HEK293 (cell line): ENCODE data around the gene FADS1.

Source experiments
- CTCF ChIA-PET: fragments of 350-600 bp; formaldehyde crosslinking; extraction: SDS; loops from one replicate; lab custom pipeline; 2021; ENCODE audit warnings: antibody characterized with exemption; lab: Yijun Ruan, JAX
- POLR2A ChIA-PET: fragments of 300-600 bp; formaldehyde crosslinking; extraction: SDS; loops from one replicate; lab custom pipeline; 2020; ENCODE audit warnings: antibody characterized with exemption, inconsistent platforms; lab: Yijun Ruan, JAX
- H3K27ac ChIP-seq: fragments of 200-500 bp; sonication (Bioruptor generic); 2 replicates; pipeline ENCODE4 v1.5.1; 2014; ENCODE audit warnings: low read depth, low read length, control low read depth, inconsistent platforms; ENCODE audit errors: extremely low read depth
- H3K36me3 ChIP-seq, 2 experiments: fragments of 200-500 bp in 1 of 2; sonication (Bioruptor generic) in 1 of 2; 1 replicate in 1 of 2; 2 replicates in 1 of 2; pipeline ENCODE4 v1.5.1; 2014 to 2017; ENCODE audit warnings: inconsistent platforms in 2 of 2, low read length in 2 of 2; ENCODE audit not compliant: control insufficient read depth in 2 of 2, insufficient read depth in 1 of 2
- H3K4me1 ChIP-seq: fragments of 200-500 bp; sonication (Bioruptor generic); 2 replicates; pipeline ENCODE4 v1.5.1; 2014; ENCODE audit warnings: mild to moderate bottlenecking, low read length, inconsistent platforms; ENCODE audit not compliant: control insufficient read depth, insufficient read depth
- H3K4me3 ChIP-seq: 2 replicates; pipeline ENCODE4 v1.5.1; 2011; ENCODE audit warnings: low read depth, mild to moderate bottlenecking, control low read depth, low read length, moderate library complexity
- H3K9me3 ChIP-seq: fragments of 200-500 bp; sonication (Bioruptor generic); 2 replicates; pipeline ENCODE4 v1.5.1; 2014; ENCODE audit warnings: low read depth, low read length, inconsistent platforms; ENCODE audit not compliant: control insufficient read depth, insufficient read depth
- HOXD13 ChIP-seq: sonication (generic); formaldehyde crosslinking; IDR thresholded peaks from 2 replicates; pipeline ENCODE4 v1.8.0; 2022; ENCODE audit warnings: missing genetic modification reagents, borderline replicate concordance
- INSM2 ChIP-seq: fragments of 450-650 bp; formaldehyde crosslinking; IDR thresholded peaks from 2 replicates; pipeline ENCODE4 v1.5.1; 2016; ENCODE audit warnings: missing biosample characterization, missing genetic modification characterization
- KLF10 ChIP-seq: fragments of 450-650 bp; IDR thresholded peaks from 2 replicates; pipeline ENCODE4 v1.5.1; 2018; ENCODE audit warnings: missing biosample characterization, mild to moderate bottlenecking, missing genetic modification characterization
- MEIS1 ChIP-seq: sonication (generic); formaldehyde crosslinking; IDR thresholded peaks from 2 replicates; pipeline ENCODE4 v1.8.1; 2022; ENCODE audit warnings: missing genetic modification reagents, mild to moderate bottlenecking, borderline replicate concordance
- RBAK ChIP-seq: fragments of 450-650 bp; formaldehyde crosslinking; IDR thresholded peaks from 2 replicates; pipeline ENCODE4 v1.5.1; 2016; ENCODE audit warnings: missing biosample characterization, missing genetic modification characterization
- ZBTB8A ChIP-seq: fragments of 450-650 bp; formaldehyde crosslinking; IDR thresholded peaks from 2 replicates; pipeline ENCODE4 v1.5.1; 2016; ENCODE audit warnings: missing biosample characterization, missing genetic modification characterization
- ZNF112 ChIP-seq: fragments of 450-650 bp; formaldehyde crosslinking; IDR thresholded peaks from 2 replicates; pipeline ENCODE4 v1.5.0; 2017; ENCODE audit warnings: missing biosample characterization, missing genetic modification characterization
- ZNF138 ChIP-seq: fragments of 450-650 bp; formaldehyde crosslinking; IDR thresholded peaks from 2 replicates; pipeline ENCODE4 v1.5.1; 2016; ENCODE audit warnings: missing biosample characterization, missing genetic modification characterization, borderline replicate concordance
- ZNF148 ChIP-seq: fragments of 450-650 bp; formaldehyde crosslinking; IDR thresholded peaks from 2 replicates; pipeline ENCODE4 v1.5.0; 2017; ENCODE audit warnings: missing biosample characterization, missing genetic modification characterization, borderline replicate concordance
- ZNF155 ChIP-seq: fragments of 450-650 bp; formaldehyde crosslinking; IDR thresholded peaks from 2 replicates; pipeline ENCODE4 v1.5.1; 2016; ENCODE audit warnings: missing biosample characterization, missing genetic modification characterization
- ZNF2 ChIP-seq: fragments of 450-650 bp; formaldehyde crosslinking; IDR thresholded peaks from 2 replicates; pipeline ENCODE4 v1.5.1; 2016; ENCODE audit warnings: missing biosample characterization, missing genetic modification characterization
- ZNF248 ChIP-seq: fragments of 450-650 bp; formaldehyde crosslinking; IDR thresholded peaks from 2 replicates; pipeline ENCODE4 v1.5.1; 2017; ENCODE audit warnings: missing biosample characterization, missing genetic modification characterization
- ZNF266 ChIP-seq: fragments of 450-650 bp; formaldehyde crosslinking; IDR thresholded peaks from 2 replicates; pipeline ENCODE4 v1.5.1; 2016; ENCODE audit warnings: missing biosample characterization, missing genetic modification characterization, low read depth
- ZNF335 ChIP-seq: fragments of 450-650 bp; formaldehyde crosslinking; conservative IDR thresholded peaks from 2 replicates; pipeline ENCODE4 v1.5.1; 2016; ENCODE audit warnings: missing biosample characterization, missing genetic modification characterization
- ZNF341 ChIP-seq: fragments of 450-650 bp; formaldehyde crosslinking; IDR thresholded peaks from 2 replicates; pipeline ENCODE4; 2016; ENCODE audit warnings: low read depth, missing biosample characterization, missing genetic modification characterization
- ZNF433 ChIP-seq: fragments of 450-650 bp; formaldehyde crosslinking; IDR thresholded peaks from 2 replicates; pipeline ENCODE4 v1.5.1; 2016; ENCODE audit warnings: missing biosample characterization, missing genetic modification characterization, low read depth
- ZNF776 ChIP-seq: fragments of 450-650 bp; formaldehyde crosslinking; IDR thresholded peaks from 2 replicates; pipeline ENCODE4 v1.5.0; 2017; ENCODE audit warnings: missing biosample characterization, missing genetic modification characterization, borderline replicate concordance
- ZNF785 ChIP-seq: fragments of 450-650 bp; formaldehyde crosslinking; IDR thresholded peaks from 2 replicates; pipeline ENCODE4 v1.5.1; 2016; ENCODE audit warnings: missing biosample characterization, missing genetic modification characterization
- TF ChIP-seq, protein P1 (sequence below): fragments of 450-650 bp; formaldehyde crosslinking; IDR thresholded peaks from 2 replicates; pipeline ENCODE4 v1.5.1; 2016; ENCODE audit warnings: missing biosample characterization, missing genetic modification characterization

Gene FADS1

DNA sequence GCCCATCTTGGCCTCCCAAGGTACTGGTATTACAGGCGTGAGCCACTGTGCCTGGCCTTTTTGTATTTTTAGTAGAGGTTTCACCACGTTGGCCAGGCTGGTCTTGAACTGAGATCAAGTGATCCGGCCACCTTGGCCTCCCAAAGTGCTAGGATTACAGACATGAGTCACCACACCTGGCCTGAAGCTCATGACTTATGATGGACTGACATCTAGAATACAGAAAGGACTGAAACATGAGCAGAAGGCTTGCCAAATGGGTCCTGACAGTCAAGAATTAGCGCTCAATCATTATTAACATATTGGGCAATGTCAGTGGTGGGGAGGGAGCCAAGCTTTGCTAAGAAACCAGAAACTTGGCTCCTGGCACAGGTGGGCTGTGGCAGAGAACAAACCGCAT, 5.0 kb downstream of the FADS1 start:
- POLR2A ChIA-PET = no interaction called here
- Histone ChIP-seq H3K9me3 (no peaks in the 10 kb centered on the region), H3K36me3 (peaks cover 0 to 45% of the 10 kb centered on the region in 2 experiments; a peak in 1 of 3 replicates), H3K27ac (no peak overlapping the region), H3K4me3 (no peak overlapping the region), H3K4me1 (no peaks in the 10 kb centered on the region)
- TF ChIP-seq ZNF2 (tag by site-specific recombination) = no peak
- TF ChIP-seq ZNF148 = no peak
- TF ChIP-seq ZNF785 (tag by site-specific recombination) = no peak
- TF ChIP-seq ZNF138 = no peak
- CTCF ChIA-PET = interaction anchor here (1.2 kb wide), 1 partner anchor 15 kb away, joined by 5 read pairs; no protein-coding TSS in a partner anchor

DNA sequence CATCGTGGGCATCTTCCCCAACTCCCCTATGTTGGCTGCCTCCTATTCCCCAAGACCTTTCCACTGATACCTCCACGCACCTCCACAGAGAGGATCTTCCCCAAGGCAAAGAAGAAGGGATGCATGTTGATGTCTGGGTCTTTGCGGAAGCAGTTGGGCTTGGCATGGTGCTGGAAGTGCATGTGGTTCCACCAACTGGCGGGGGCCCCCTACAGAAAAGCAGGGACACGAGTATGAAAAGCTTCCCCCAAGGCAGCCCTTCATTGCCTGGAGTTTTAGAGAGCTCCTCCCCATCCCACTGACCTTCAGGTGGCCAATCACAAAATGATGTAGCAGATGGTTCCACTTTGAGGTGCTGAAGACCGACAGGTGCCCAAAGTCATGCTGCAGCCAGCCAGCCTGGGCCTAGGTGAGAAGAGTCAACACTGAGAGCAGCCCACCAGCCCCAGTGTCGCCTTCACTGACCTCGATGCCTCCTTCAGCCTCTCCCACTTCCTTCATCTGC, 6.1 kb downstream of the FADS1 start:
- Histone ChIP-seq H3K4me3 (no peak overlapping the region), H3K27ac (no peak overlapping the region), H3K36me3 (peaks cover 0 to 51% of the 10 kb centered on the region in 2 experiments; a peak in 1 of 3 replicates), H3K4me1 (no peaks in the 10 kb centered on the region), H3K9me3 (no peaks in the 10 kb centered on the region)
- POLR2A ChIA-PET = no interaction called here
- TF ChIP-seq KLF10 (tag by site-specific recombination) (no peak), MEIS1 (no peak), ZNF266 (tag by site-specific recombination) (no peak), RBAK (tag by site-specific recombination) (no peak), ZNF433 (tag by site-specific recombination) (no peak), ZNF335 (tag by site-specific recombination) (no peak), ZNF112 (tag by site-specific recombination) (no peak)
- TF ChIP-seq, protein P1, sequence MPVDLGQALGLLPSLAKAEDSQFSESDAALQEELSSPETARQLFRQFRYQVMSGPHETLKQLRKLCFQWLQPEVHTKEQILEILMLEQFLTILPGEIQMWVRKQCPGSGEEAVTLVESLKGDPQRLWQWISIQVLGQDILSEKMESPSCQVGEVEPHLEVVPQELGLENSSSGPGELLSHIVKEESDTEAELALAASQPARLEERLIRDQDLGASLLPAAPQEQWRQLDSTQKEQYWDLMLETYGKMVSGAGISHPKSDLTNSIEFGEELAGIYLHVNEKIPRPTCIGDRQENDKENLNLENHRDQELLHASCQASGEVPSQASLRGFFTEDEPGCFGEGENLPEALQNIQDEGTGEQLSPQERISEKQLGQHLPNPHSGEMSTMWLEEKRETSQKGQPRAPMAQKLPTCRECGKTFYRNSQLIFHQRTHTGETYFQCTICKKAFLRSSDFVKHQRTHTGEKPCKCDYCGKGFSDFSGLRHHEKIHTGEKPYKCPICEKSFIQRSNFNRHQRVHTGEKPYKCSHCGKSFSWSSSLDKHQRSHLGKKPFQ (tag by site-specific recombination) = no peak
- CTCF ChIA-PET = interaction anchor here (0.5 kb wide), 1 partner anchor 12 kb away, joined by 3 read pairs; no protein-coding TSS in a partner anchor

DNA sequence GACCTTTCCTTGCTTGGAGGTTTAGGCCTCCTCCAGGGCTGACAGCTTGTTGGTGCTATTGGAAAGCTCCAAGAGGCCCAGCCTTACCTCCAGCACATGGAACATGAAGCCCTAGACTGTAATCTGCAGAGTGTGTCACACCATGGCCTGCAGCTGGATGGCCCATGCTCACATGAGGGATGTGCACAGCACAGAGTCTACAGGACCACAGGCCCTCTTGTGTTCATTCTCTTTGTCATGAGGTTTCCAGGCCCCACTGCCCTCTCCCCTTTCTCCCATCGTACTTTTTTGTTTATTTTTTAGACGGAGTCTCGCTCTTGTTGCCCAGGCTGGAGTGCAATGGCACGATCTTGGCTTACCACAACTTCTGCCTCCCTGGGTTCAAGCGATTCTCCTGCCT, 10.0 kb downstream of the FADS1 start:
- Histone ChIP-seq H3K27ac (no peak overlapping the region), H3K4me1 (no peaks in the 10 kb centered on the region), H3K4me3 (no peak overlapping the region), H3K9me3 (no peaks in the 10 kb centered on the region), H3K36me3 (peaks cover 0 to 74% of the 10 kb centered on the region in 2 experiments; a peak in 1 of 3 replicates)
- TF ChIP-seq ZNF2 (tag by site-specific recombination) (no peak), ZNF248 (tag by site-specific recombination) (no peak), ZNF155 (no peak), HOXD13 (no peak), ZNF341 (no peak), ZNF776 (tag by site-specific recombination) (no peak), ZBTB8A (tag by site-specific recombination) (no peak), INSM2 (tag by site-specific recombination) (no peak)
- POLR2A ChIA-PET = interaction anchor here (0.6 to 3.2 kb wide), 3 partner anchors 9 to 21 kb away, joined by 3 to 17 read pairs (median 3); partner anchors contain the start of genes FADS1, FADS2, FEN1 and TMEM258
- CTCF ChIA-PET = interaction anchor here (0.6 to 3.4 kb wide), 7 partner anchors 8 to 303 kb away, joined by 3 to 24 read pairs (median 5); no protein-coding TSS in a partner anchor
